HG02759 (cell line): ENCODE measurements around the gene PTMA.
A peak's percentile ranks its signal among the peaks of the same experiment; 100 is the strongest.
"Not testable (repeated sequence)": the region's sequence is repeated elsewhere in the genome, so short reads cannot be mapped to it uniquely, and the experiment has no call there.

ENCODE experiments used
- ATAC-seq: cut with Tn5 transposase; IDR thresholded peaks from one replicate; pipeline ENCODE4 v1.9.1; 2021; ENCODE audit warnings: mild to moderate bottlenecking, moderate library complexity; ENCODE audit not compliant: unreplicated experiment

The PTMA gene

GRCh38 chr2:231691251-231691772, 17.0 kb upstream of the PTMA start:
- ATAC-seq: no peak

- ATAC-seq: no peak
Observed at GRCh38 chr2:231692847-231693246, 15.5 kb upstream of the PTMA start.

DNA sequence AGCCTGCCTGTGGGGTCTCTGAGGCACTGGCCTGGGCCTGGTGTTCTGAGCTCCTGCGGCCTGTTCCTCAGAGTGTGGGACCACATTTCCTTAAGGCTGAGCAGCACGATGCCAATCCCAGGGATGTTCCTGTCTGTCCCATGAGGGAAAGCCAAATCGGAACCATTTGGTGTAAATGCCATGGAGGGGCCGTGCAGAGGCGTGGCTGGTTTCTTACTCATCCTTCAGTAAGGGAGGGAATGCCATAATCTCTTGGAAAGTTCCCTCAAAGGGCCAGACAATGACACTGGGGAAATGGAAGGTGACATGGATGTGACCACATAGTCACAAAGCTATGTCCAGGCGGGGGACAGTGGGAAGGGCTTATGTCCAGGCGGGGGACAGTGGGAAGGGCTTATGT, 14.4 kb upstream of the PTMA start:
- no peak for ATAC-seq

GRCh38 chr2:231696004-231696367, 12.3 kb upstream of the PTMA start:
- ATAC-seq: no peak

DNA sequence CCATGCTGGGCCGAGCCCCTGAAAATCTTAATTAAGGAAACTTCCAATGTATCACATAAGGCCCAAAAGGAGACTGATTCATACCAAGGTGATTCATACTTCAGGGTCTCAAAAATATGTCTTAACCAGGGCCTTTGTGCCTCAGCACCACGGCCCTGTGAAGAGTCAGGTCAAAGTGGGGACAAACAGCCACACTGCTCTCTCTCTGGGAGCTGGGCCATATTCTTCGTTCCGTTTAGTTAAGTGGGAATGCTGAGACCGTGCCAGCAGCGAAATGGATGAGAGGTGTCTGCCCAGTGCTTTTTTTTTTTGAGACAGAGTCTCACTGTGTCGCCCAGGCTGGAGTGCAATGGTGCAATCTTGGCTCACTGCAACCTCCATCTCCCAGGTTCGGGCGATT, 9.3 kb upstream of the PTMA start:
- ATAC-seq: no peak

GRCh38 chr2:231701456-231702373, 6.6 kb upstream of the PTMA start:
- ATAC-seq: no peak

GRCh38 chr2:231704017-231704416, 4.3 kb upstream of the PTMA start:
- no peak for ATAC-seq

GRCh38 chr2:231706731-231707624, 1.3 kb upstream of the PTMA start:
- peak; percentile 37 for ATAC-seq

DNA sequence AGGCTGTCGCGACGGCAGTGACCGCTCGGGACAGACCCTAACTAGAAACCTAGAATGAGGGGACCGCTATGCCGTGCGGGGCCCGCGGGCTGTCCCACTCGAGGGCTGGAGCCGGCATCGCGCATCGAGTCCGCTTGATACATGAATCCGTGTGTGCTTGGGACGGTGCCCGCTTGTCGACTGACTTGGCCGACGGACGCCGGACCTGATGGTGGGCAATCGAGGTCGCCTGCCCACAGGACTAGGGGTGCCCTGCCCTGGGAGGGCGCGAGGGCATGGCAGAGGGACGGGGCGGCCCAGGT, 749 bp upstream of the PTMA start:
- no peak for ATAC-seq

DNA sequence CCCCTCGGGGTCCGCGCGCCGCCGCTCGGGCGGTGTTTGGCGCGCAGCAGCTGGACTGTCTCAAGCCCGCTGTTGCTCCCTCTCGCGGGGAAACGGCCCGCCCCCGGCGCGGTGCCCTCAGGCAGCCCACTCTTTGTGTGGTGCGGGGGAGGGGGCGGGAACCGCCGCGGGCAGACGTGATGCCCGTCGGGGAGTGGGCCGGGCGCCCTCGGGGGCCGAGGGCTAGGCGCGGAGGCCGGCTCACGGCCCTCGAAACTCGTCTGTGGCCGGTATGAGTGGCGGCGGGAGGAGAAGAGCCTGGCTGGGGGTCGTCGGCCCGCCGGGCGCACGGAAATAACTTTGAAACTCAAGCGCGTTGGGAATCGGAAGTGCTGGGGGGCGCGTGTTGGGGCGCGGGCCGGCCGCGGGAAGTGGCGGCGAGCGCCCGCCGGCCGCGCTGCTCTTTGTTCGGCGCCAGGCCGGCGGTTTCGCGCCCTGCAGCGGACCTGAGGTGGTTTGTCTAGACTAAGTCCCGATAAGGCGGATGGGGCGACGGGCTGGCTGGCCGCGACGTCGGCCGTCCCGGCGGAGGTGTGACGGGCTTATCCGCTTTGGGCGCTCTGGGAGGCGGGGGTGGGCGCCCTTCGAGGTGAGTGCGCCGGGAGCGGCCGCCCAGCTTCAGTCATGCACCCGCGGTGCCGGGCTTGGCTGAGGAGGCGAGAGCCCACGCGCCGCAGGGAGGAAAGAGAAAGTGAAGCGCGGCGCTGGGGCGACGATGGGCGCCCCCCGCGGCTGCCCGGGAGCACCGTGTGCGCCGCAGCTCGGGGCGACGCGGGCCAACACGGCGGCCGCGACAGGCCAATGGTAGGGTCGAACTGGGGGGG, 679 bp downstream of the PTMA start:
- ATAC-seq: no peak

DNA sequence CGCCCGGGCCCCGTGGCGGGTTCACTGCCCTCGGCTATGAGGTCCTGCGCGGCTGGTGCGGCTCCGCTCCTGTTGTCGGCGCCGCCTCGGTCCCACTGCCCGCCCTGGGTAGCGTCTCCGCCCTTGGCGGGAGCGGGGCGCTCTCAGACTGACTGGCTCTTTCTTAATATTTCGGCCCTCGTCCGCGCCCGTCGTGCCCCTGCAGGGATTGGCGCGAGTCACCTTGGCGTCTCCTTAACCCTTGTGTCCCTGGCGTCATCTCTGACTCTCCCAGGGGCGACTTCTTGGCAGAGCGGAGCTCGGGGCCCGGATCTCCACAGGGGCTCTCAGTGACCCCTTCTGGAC, 1.3 kb downstream of the PTMA start:
- no peak for ATAC-seq

- peak; percentile 26 for ATAC-seq
Observed at GRCh38 chr2:231709981-231710798, 1.9 kb downstream of the PTMA start.

DNA sequence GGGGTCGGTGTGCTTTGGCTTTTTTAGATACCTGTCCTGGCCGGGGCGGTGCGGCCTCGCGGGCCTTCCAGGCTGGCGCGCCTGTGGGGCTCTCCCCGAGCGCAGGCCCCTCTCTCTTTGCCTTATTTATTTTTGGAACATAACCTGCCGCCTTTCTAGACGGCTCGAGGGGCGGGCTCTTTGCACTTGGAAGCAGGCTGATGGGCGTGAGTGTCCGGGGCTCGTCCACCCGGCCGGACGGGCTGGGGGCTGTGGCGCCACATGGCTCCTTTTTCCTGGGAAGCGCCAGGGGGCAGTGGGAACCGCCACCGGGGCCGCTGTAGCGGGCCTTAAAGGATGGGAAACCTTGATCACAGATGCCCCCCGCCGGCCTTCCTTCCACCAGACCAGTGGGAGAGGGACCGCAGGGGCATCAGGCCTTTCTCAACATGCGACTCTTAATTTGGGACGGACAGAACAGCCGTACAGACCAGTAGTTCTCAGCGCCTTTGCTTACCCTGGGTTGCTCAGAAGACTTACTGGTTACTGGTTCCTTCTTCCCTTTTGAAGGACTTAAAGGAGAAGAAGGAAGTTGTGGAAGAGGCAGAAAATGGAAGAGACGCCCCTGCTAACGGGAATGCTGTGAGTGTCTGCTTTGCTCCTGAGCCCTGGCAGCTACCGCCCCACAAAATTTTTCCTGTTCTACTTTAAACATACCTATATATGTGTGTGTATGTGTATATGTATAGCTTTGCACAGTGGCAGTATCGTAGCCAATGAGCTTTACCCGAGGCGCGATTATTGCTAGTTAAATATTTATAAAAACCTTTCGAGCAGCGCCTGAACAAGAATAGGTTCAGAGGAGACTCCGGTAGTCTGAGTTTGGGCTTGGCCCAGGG, 2.7 kb downstream of the PTMA start:
- no peak for ATAC-seq

- ATAC-seq: no peak
Observed at GRCh38 chr2:231711677-231712450, 3.5 kb downstream of the PTMA start.

- ATAC-seq: not testable (repeated sequence)
Observed at GRCh38 chr2:231712451-231713021, 4.2 kb downstream of the PTMA start.

DNA sequence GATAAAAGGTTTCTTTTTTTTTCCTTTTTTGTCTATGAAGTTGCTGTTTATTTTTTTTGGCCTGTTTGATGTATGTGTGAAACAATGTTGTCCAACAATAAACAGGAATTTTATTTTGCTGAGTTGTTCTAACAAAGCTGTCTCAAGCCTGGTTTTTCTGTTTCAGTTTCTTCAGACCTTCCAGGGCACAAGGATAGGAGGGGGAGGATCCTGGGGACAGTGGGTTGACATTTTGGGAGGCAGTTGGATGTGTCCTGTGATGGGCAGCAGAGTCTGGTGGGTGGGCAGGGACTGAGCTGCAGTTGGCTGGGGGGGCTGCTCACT, 5.0 kb downstream of the PTMA start:
- not testable (repeated sequence) for ATAC-seq

DNA sequence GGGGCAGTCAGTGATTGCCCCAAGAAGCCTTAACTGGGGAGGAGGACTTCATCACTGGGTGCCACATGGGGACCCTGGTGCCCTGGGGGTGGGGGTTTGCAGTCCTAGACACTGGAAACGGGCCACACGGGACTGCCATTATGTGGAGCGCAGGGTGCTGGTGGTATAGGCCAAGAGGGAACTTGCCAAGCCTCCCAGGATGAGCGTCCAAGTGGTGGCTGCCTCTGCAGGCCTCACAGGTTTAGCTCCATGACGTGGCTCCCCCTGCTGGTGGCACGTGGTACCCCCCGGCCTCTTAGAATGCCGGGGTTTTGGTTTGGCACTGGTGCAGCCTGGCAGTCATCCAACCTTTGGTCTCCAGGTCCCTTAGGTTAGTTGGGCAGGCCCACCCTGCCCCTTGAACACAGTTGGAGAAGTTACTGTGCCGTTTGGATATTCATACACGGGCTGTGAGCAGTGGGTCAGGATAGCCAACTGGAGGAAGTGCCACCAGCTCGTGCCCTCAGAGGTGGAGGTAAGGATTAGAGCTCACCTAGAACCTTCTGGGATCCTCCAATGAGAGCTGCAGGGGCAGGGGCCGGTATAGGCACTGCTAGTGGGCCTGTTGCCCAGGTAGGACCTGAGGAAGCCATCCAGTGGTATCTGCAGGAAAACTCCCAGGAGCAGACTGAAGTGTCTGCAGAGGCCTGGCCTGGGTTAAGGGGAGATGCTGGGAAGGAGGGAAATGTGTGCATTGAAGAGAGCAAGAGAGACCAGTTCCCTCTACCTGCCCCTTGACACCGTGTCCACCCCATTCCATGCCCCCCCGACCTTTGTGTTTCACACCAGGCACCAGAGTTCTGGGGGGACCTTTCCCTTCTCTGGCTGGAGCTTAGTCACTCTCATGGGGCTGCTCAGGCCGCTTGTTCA, 5.7 kb downstream of the PTMA start:
- ATAC-seq: peak; percentile 15
